HG03571 (cell line): ENCODE results near the gene BARHL1.

Experiments used
- ATAC-seq: cut with Tn5 transposase; IDR thresholded peaks from one replicate; pipeline ENCODE4 v1.9.1; 2021; ENCODE audit not compliant: unreplicated experiment

The BARHL1 gene

DNA sequence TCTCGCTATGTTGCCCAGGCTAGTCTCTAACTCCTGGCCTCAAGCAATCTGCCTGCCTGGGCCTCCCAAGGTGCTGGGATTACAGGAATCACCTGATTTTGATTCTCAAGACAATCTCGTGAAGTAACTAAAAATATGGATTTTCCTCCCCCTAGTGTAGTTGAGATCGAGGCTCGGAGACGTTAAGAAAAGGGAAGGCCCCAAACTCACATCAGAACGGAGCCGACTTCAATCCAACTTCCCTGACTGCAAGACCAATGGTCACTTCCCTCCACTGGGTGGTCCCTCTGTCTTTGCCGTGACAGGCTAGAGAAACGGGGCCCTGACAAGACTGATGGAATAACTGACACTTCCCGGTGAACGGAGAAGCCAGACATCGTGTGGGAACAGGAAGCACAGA is 28.3 kb downstream of the BARHL1 start:
- no peak for ATAC-seq

DNA sequence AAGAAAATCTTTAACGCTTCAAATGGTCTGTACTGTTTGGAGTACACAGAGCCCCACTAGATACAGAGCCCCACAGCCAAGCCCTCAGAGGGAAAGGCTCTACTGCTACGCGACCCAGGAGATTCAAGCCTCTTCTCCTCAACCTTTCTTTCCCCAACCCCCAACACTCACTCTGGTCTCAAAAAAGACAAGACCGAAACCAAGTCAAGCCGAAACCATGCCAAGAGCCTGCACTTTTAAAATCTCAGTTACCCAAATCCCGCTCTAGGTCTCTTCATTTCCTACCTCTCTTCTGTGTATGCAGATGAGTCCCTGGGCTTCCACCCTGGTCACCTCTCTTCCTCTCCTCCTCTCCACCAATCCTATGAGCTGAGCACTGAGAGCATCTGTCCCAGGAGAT is 31.9 kb downstream of the BARHL1 start:
- ATAC-seq, result no peak

DNA sequence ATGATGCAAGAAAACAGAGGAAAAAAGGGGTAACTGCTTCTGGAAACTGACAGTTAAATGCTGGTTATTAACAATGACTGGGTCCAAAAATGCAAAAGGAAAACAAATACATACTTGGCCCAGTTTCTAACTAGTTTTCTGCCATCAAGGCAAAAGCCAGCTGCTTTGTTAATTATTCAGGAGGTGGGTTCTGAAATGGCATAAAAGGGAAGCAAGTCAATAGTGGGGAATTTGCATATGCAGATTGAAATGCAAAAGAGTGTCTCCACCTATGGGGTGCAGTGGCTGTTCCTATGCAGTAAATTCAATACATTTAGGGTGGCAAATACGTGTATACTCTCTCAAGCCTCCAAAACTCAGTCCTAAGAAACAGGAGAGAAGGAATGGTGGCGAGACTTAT is 33.4 kb downstream of the BARHL1 start:
- ATAC-seq, result no peak

DNA sequence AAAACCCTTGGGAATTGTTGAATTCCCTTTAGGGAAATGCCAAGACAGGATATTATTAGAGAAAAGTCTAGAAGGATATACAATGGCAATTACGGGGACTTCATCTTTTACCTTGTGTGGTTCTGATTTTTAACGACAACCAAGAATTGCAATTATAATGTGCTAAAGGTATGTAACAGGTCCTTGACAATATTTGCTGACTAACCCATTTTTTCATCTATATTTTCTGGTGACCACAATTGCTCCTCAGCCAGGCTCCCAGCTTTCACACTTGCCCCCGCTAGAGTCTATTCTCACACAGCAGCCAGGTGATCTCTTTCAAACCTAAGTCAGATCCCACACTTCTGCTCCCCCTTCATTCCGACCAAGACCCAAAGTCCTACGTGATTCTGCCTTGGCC is 34.3 kb downstream of the BARHL1 start:
- ATAC-seq, result no peak

DNA sequence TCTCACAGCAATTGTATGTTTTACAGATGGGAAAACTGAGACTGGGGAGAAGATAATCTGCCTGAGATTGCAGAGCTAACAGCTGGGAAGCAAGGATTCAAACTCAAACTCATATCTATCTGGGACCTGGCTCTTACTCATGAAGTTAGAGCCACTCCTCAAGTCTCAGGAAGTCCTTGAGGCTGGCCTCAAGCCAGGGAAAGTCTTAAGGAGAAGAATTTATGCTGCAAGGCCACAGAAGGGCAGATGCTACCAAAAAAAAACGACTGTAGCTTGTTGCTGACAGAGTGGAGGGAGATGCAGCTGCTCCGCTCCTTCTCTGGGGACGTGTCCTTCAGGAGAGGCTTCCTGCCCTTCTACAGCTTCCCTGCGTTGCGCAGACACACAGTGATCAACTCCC is 39.8 kb downstream of the BARHL1 start:
- no peak for ATAC-seq

DNA sequence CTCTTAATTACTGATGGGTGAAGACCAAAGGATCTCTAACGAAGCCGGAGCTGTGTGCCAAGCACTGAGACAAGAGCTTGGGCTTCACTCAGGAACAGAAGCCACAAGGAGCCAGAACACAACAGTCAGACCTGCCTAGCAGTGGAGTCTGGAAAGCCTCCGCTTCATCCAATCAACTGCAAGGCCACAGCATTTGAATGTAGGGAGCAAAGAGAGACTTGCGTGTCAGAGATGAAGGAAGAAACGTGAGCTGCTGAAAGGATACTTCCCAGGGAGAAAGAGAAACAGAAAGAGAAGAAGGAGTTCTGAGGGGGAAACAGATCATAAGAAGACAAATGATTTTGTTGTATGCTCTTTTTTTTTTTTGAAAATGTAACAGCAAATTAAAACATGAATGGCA is 43.9 kb downstream of the BARHL1 start:
- ATAC-seq, result no peak

DNA sequence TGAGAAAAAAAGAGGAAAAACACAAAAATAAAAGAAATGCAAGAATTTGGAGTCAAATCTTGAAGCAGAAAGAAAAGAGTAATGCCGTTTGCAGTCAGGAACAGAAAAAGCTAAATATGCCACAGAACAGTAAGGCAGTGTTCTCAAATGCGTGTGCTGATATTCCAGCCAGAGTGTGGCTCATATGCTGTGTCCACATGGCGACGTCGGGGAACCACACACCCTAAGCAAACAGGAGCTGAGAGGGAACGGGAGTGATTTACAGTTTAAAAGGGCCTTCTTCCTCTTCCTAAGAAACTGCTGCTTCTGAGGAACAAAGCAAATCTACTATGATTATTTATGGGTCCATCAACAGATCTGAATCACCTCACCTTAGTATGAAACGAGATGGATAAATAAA is 44.7 kb downstream of the BARHL1 start:
- ATAC-seq, result no peak

DNA sequence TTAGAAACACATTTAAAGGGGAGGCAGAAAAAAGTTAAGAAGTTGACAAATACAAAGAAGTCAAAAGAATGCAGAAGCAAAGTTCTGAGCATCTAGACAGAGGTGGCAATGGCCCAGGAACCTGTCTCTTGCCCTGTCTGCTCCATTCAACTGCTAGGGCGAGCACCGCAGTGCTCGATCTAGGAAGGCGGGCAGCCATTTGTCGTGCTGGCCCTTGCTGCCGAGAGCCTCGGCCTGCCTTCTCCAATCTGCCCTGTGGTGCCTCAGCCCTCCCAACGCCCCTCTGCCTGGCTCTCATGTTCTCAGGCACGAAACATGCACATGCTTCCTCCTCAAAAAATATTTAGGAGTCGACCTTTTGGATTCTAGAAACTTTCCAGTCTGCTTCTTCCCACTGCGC is 45.2 kb downstream of the BARHL1 start:
- ATAC-seq, result no peak

DNA sequence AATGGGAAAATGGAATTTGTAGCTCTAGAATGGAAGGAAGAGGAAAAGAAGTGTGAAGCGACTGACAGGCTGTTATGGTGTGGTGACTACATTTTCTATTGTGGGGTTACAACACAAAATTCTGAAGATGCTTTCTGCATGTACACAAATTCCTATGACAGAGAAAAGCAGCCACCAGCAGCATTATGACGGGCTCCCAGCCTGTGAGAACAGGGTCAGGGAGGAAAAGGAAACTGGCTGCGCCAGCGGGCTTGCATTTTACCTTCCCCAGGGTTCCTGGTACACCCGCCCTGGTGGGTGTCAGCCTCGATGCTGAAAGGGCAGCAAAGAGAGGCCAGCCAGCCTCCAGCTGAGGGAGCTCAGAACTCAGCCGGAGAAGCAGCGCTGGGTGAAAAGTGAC is 46.3 kb downstream of the BARHL1 start:
- no peak for ATAC-seq

DNA sequence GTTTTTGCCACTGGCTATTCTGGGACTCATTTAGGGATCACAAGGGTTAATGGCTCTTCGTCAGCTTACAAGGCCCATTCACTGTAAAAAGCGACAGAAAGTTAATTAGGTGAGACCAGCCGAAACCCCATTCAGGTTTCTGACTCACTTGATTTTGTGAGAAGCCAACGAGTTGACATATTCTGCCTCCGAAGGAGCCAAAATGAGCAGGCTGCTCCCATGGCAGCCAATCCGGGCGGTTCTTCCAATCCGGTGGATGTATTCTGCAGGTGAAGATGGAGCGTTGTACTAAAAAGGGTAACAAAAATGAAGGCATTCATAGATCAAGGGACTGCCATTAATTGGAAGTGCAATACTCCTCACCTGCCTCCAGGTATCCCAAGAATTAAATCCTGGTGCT is 47.7 kb downstream of the BARHL1 start:
- ATAC-seq, result no peak

DNA sequence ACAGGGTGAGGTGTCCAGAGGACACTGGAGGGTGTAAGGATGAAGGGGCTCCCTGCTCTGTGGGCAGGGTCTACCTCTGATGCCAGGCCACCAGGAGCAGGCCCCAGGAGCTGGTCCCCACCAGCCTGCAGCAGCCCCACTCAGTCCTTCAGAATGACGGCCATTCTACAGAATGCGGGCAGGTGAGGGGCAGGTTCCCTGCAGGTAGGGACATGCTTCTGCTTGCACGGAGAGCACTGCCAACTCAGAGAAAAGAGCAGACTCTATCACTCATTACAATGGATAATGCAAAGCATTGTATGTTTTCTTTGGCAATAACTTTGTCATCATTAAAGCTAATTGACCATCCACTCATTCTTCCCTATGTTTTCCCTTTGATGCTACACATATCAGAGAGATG is 48.4 kb downstream of the BARHL1 start:
- ATAC-seq, result no peak

DNA sequence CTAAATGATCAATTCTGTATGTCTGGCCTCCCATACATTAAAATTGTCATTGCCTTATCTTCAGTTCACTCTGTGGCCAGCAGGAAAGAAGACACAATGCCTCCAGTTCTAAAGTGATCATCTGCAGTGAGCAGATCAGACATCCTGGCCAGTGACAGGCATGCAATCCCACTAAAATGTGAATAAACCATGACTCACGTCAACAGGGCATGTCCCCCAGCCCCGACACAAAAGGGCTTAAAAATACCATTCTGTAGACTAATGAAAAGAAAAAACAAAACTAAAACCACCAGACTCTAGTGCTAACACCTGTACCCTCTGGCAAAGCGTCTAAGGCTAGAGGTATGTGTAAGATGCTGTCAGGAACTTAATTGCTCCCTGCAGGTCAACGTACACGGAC is 48.9 kb downstream of the BARHL1 start:
- no peak for ATAC-seq

DNA sequence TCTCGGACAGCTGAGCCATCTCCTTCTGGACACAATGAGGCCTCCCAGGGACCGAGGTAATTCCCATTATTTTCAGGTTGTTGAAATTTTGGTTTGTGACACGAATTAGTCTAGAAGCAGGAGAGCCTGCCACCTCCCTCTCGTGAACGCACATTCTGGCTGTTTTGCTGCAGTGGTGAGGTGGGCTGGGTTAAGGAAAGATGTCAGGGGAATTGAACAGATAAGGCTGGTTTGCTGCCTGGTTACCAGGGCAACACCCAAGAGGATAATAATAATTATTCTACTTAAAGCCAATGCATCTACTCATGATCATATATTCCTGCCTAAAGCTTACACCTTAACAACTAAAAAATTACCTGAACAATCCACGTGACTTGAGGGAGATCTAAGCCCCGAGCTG is 49.3 kb downstream of the BARHL1 start:
- ATAC-seq, result no peak

DNA sequence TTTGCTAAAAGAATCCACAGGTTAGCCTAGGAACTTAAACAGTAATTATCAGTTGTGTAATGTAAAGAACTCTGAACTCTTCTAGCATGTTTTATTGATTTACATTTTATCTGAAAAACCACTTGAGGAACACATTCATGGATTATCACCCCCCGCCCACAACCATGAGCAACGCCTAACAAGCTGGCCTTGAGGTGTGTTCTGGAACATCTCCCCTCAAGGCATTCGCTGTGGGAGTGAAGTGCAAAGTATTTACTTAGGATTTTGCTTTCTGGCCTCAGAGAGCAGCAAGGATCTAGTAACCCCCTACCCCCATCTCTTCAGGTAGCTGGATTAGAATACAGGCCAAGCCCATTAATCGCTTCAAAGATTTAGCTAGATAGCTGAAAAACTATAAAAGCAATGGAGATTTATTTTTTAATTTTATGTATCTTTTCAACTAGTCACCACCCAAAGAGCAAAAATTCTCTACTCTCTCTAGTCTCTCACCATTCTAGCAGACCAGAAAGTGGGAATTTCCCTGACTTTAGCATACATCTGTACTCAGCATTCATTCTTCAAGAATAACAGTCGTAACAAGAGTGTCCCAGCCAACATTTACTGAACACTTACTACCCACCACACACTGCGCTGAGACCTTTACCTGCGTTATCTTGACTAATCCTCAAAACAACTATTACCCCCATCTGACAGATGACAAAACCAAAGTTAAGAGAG is 50.2 kb downstream of the BARHL1 start:
- ATAC-seq, result no peak

DNA sequence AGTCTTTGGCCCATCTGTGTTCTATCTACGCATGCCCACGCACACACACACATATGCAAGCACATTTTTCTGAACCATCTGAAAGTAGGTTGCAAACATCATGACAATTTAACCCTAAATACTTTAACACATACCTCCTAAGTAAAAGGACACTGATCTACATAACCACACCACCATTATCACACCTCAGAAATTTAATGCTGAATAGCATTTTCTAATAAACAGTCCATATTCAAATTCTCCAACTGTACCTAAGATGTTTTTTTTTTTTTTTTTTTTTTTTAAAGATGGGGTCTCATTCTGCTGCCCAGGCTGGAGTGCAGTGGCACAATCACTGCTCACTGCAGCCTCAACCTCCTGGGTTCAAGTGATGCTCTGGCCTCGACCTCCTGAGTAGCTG is 51.9 kb downstream of the BARHL1 start:
- no peak for ATAC-seq

DNA sequence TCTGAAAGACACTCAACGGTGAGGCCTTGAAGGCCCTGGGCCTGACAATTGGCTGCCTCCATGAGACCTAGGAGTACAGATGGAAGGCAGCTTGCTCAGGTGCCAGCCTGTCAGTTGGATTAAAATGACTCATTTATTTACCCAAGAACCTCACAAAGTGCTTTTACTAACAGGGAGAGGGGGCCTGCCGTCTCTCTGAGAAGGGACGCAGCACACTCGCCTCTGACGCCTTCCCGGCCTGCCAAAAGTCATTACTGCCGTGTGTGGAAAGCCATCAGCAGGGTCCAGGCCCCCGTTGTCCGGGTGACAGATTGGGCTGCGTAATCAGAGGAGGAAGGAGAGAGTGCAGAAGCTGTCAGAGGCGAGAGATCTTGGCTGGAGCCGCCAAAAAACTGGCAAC is 54.9 kb downstream of the BARHL1 start:
- ATAC-seq, result no peak

DNA sequence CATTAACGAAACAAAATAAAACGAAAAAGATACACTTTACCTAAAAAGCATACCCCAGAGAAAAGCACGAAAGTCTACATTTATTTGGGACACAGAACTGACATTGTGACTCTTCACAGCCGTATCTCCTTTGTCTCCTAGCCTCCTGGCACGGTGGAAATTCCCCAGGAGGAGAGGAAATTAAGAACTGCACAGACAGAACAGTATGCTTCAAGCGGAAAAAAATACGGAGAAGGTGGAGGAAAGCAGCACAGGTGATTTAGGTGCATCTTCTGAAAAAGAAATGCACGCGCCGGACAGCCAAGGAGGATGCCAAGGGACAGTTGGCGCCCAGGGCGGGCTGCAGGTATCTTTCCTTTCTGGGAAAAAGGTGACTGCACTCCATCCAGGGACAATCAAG is 55.4 kb downstream of the BARHL1 start:
- no peak for ATAC-seq

DNA sequence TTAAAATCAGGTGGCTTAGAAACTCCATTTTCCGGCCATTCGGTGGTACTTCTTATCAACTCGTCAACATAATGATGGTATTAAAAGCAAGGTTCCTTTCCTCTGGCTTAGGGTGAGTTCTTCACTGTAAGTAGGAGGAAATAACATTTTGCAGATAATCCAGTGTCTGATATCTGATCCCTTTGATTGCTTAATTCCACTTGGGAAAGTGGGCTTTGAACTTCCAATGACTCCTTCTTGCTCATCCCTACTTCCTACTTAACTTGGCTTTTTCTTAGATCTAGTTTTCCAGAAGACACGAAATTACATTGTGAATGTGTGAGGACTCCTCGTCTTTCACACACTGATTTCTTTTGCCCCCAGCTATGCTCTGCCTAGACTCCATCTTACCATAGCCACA is 55.8 kb downstream of the BARHL1 start:
- no peak for ATAC-seq

DNA sequence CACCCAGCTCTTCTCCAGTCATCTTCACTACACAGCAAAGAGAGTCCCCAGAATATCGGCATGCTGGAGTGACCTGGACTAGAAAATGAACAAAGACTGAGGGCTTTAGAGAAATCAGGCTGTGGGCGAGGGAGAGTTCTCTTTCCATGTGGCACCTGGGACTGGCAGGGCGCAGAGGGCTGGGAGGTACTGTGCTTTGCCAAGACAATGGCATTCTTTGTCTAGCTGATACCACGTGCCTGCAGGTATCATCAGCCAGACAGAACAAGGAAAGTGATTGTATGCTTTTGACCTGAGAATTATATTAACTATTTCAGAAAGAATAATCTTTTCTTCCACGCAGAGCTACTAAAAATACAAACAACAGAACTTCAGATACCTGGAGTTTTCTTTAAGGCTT is 56.9 kb downstream of the BARHL1 start:
- ATAC-seq, result no peak
